Measurements from ENCODE around the gene SLC39A2. TPM values are rescaled to one million over a fixed set of nuclear protein-coding genes. Genes with fewer than 3 reads are reported as not detected.

Gene SLC39A2
- total RNA-seq, 2 donors from 2014 or later = 1.7 to 20.1 TPM

DNA sequence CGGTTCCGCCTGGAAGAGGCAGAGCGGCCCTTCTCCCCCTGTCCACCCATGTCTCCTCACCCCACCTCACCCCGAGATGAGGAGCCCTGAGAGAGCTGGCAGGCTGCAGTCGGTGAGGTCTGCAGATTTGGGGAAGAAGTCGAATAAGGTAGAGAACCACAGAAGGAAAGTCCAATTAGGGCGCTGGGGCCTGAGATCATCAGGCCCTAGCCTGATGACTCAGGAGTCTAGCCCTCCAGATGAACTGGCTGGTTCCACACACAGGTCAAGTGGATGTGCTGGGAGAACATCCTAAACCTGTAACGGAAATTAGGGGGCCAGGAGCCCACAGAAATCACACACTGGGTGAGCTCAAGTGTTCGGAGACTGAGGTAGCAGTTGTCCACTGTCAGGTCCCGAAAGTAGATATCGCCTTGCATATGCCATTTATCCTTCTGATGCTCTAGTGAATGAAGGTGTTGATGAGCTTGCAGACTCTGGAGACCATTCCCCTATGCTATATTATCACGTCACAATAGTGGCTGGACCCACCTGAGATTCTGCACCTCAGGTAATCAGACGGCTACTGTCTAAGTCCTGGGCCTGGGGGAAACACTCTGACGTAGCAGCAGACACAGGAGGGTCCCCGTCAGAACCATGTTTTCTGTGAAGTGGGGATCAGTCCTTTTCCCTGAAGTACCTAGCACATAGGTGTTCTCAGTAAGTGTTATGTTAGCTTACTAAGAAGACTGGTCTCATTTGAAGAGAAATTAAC lies 10.2 kb upstream of the SLC39A2 start:
- intact Hi-C loops (cut with DNase I) = no loop called here
- Histone ChIP-seq H3K4me1 (replicated peaks) (peaks cover 12% of the 10 kb centered on the region), H3K9me3 (no peaks in the 10 kb centered on the region), H3K27ac (peak overlapping the region; percentile 73 to 77), H3K36me3 (no peaks in the 10 kb centered on the region), H3K27me3 (replicated peaks; ENCODE audit: insufficient read depth) (no peaks in the 10 kb centered on the region), H3K4me3 (peak overlapping the region in 1 of 2 donors; percentile 67)
- TF ChIP-seq CTCF (IDR thresholded peaks at IDR 0.05) (no peak), POLR2A (IDR thresholded peaks at IDR 0.05) (no peak), POLR2AphosphoS5 (IDR thresholded peaks at IDR 0.05) (no peak)
- DNase-seq (ENCODE audit: low spot score) = no peak
- 82% methylated on average over 15 of the region's 15 CpGs for WGBS

DNA sequence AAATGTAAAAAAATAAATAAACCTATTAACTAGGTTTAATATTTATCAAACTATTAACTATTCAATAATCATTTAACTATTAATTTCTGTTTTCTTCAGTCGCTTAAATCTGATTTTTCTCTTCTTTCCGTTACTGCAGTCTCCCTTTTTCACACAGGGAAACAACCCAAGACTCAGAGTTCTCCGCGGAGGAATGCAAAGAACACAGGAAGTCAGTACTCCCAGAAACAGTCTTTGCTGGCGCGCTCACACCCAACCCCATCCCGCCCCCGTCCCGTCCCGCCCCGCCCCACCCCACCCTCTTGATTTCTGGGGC lies 9.7 kb upstream of the SLC39A2 start:
- Histone ChIP-seq H3K9me3 (no peaks in the 10 kb centered on the region), H3K27me3 (replicated peaks; ENCODE audit: insufficient read depth) (no peaks in the 10 kb centered on the region), H3K27ac (peak overlapping the region; percentile 73 to 77), H3K36me3 (no peaks in the 10 kb centered on the region), H3K4me1 (replicated peaks) (peaks cover 12% of the 10 kb centered on the region), H3K4me3 (peak overlapping the region; percentile 52 to 67)
- DNase-seq (ENCODE audit: low spot score) = no peak
- intact Hi-C loops (cut with DNase I) = no loop called here
- under 1% methylated on average over 11 of the region's 11 CpGs for WGBS
- no peak for TF ChIP-seq POLR2A (IDR thresholded peaks at IDR 0.05)
- no peak for TF ChIP-seq POLR2AphosphoS5 (IDR thresholded peaks at IDR 0.05)
- no peak for TF ChIP-seq CTCF (IDR thresholded peaks at IDR 0.05)

GRCh38 chr14:20989787-20990600 lies 9.1 kb upstream of the SLC39A2 start, which contains the start of gene METTL17:
METTL17 (plus strand) TSS chr14:20989980; CDS start chr14:20990003, 23 bp downstream.
- DNase-seq (ENCODE audit: low spot score) = peak; percentile 93
- H3K27me3 ChIP-seq (replicated peaks; ENCODE audit: insufficient read depth) = no peaks in the 10 kb centered on the region
- peaks cover 0 to 5% of the 10 kb centered on the region in 2 donors for H3K36me3 ChIP-seq
- WGBS = 0% methylated on average over 41 of the region's 42 CpGs
- H3K4me1 ChIP-seq (replicated peaks) = peaks cover 12% of the 10 kb centered on the region
- H3K9me3 ChIP-seq = no peaks in the 10 kb centered on the region
- intact Hi-C loops (cut with DNase I) = no loop called here
- TF ChIP-seq CTCF (IDR thresholded peaks at IDR 0.05) (peak in 1 of 4 experiments; percentile 29), POLR2A (IDR thresholded peaks at IDR 0.05) (peak; percentile 62), POLR2AphosphoS5 (IDR thresholded peaks at IDR 0.05) (peak; percentile 88)
- peak within 1 kb of the TSS; percentile 73 to 77 for H3K27ac ChIP-seq
- H3K4me3 ChIP-seq = peak within 1 kb of the TSS; percentile 52 to 67

DNA sequence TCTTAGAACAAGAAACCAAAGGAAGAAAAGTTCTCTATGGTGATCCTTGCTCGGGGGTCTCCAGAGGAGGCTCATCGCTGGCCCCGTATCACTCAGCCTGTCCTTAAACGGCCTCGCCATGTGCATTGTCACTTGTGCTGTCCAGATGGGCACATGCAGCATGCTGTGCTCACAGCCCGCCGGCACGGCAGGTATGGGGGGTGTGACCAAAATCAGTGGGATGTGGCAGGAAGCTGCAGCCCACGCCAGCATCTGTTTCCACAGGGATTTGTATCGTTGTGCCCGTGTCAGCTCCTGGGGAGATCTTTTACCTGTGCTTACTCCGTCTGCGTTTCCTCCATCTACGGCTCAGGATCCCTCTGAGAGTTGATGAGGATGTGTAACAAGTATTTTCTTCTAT lies 2.6 kb upstream of the SLC39A2 start:
- TF ChIP-seq POLR2A (IDR thresholded peaks at IDR 0.05) (no peak), POLR2AphosphoS5 (IDR thresholded peaks at IDR 0.05) (no peak), CTCF (IDR thresholded peaks at IDR 0.05) (no peak)
- no peaks in the 10 kb centered on the region for H3K27me3 ChIP-seq (replicated peaks; ENCODE audit: insufficient read depth)
- intact Hi-C loops (cut with DNase I) = no loop called here
- no peak overlapping the region for H3K4me3 ChIP-seq
- no peak overlapping the region for H3K27ac ChIP-seq
- no peak for DNase-seq (ENCODE audit: low spot score)
- H3K9me3 ChIP-seq = no peaks in the 10 kb centered on the region
- peaks cover 10 to 18% of the 10 kb centered on the region in 2 donors for H3K36me3 ChIP-seq
- H3K4me1 ChIP-seq (replicated peaks) = peaks cover under 1% of the 10 kb centered on the region
- WGBS = 75% methylated on average over 14 of the region's 14 CpGs
